AG09309 (cell line): ENCODE measurements around the gene EIF5A2.

Experiments
- DNase-seq: peaks from one replicate; pipeline ENCODE4 v3.0.0-alpha.2; 2010; ENCODE audit warnings: low read depth
- H3K4me3 ChIP-seq: 2 replicates; pipeline ENCODE4 v1.5.1; 2011; ENCODE audit warnings: mild to moderate bottlenecking, low read depth, low read length, moderate library complexity; ENCODE audit not compliant: control insufficient read depth
- TF ChIP-seq, protein P1 (sequence below): IDR thresholded peaks from 2 replicates; pipeline ENCODE4 v1.5.1; 2011; ENCODE audit warnings: mild to moderate bottlenecking, low read depth, low read length, inconsistent platforms; ENCODE audit not compliant: insufficient read depth, control insufficient read depth; ENCODE audit errors: missing control alignments

EIF5A2 gene

DNA sequence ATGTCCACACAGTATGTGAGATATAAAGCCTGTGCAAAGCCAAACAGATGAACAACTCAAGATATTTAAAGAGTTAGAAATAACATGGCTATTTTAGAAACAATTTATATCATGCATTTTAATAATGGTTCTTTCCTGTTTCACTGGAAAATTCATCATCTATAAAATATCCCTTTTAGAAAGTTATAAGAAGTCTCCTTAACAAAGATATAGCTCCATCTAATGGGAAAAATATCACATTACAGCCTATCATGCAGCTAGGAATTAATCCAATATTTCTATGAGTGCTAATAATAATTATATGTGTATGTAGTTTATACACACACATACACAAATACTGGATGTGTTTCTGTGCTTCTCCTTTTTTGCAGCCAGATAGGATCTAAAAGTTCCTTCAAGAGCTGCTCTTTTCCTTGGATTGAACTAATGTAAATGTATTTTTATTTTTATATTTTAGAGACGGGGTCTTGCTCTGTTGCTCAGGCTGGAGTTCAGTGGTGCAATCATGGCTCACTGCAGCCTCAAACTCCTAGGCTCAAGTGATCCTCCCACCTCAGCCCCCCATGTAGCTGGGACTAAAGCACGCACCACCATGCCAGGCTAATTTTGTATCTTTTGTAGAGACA lies 60.0 kb downstream of the EIF5A2 start:
- H3K4me3 ChIP-seq, result no peak overlapping the region
- no peak for DNase-seq
- TF ChIP-seq, protein P1, sequence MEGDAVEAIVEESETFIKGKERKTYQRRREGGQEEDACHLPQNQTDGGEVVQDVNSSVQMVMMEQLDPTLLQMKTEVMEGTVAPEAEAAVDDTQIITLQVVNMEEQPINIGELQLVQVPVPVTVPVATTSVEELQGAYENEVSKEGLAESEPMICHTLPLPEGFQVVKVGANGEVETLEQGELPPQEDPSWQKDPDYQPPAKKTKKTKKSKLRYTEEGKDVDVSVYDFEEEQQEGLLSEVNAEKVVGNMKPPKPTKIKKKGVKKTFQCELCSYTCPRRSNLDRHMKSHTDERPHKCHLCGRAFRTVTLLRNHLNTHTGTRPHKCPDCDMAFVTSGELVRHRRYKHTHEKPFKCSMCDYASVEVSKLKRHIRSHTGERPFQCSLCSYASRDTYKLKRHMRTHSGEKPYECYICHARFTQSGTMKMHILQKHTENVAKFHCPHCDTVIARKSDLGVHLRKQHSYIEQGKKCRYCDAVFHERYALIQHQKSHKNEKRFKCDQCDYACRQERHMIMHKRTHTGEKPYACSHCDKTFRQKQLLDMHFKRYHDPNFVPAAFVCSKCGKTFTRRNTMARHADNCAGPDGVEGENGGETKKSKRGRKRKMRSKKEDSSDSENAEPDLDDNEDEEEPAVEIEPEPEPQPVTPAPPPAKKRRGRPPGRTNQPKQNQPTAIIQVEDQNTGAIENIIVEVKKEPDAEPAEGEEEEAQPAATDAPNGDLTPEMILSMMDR, result peak; percentile 21

DNA sequence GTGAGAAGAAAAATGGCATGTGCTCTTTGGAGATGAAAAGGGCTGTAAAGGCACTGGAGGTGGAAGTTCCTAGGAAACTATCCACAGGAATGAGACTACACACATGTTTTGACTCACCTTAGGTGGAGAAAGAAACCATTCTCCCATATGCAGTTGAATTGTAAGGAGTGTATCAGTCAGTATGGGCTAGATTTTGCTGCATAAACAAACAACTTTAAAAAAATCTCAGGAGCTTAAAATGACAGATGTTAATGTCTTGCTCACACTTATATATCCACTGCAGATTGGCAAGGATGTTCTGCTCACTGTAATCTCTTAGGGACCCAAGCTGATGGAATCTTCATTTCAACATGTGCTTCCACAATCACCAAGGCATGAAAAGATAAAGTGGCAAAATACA lies 64.1 kb downstream of the EIF5A2 start:
- H3K4me3 ChIP-seq, result no peak overlapping the region
- no peak for DNase-seq
- TF ChIP-seq, protein P1, result no peak

DNA sequence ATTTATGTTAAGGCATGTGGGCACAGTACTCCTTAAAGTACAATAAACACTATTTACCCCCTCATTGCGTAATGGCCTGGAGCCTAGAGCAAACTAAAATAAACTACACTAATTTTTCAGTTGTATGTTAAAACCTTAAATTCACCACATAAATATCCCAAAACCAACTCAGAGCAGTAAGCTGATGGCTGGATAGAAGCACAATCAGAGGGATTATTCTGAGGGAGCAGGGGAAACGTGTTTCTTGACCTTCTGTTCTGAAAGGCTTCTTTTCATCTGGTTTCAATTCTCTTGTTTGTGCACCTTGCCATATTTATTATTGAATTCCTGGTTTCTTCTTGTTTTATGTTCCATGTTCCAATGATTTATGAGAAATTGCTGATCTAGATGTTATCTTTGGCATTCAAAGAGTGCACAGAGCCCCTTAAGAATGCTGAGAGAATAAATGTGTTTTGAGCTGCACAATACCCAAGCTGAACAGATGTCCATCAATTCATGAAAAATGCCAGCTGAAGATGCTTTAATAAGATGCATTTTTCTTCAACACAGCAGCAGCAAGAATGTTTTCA lies 68.1 kb downstream of the EIF5A2 start:
- peak; percentile 43 for DNase-seq
- TF ChIP-seq, protein P1, result no peak
- H3K4me3 ChIP-seq, result no peak overlapping the region

DNA sequence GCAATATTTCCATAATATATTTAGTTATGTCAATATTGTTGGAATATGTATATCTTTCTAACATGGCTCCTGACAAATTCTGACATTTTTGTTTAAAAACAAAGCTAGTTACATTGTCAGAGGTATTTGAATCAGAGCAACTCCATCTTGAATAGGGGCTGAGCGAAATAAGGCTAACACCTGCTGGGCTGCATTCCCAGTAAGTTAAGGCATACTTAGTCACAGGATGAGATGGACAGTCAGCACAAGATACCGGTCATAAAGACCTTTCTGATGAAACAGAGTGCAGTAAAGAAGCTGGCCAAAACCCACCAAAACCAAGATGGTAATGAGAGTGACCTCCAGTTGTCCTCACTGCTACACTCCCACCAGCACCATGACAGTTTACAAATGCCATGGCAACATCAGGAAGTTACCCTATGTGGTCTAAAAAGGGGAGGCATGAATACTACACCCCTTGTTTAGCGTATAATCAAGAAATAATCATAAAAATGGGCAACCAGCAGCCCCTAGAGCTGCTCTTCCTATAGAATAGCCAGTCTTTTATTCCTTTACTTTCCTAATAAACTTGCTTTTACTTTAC lies 68.8 kb downstream of the EIF5A2 start:
- TF ChIP-seq, protein P1, result no peak
- DNase-seq, result no peak
- H3K4me3 ChIP-seq, result no peak overlapping the region
